Gastroesophageal sphincter (tissue), 3 donors: Measurements from ENCODE around the gene LIMS1.

ENCODE experiments used
- CTCF ChIP-seq, 4 experiments: fragments of 200-600 bp in 2 of 4; fragments of 450-650 bp in 2 of 4; sonication (generic) in 1 of 4; IDR thresholded peaks; one replicate each; pipeline ENCODE4 v1.5.1; 2017 to 2019; ENCODE audit warnings: antibody characterized with exemption in 4 of 4, mild to moderate bottlenecking in 2 of 4, moderate library complexity in 2 of 4
- EP300 ChIP-seq: sonication (generic); formaldehyde crosslinking; IDR thresholded peaks from one replicate; pipeline ENCODE4 v1.6.1; 2017; ENCODE audit warnings: antibody characterized with exemption, mild to moderate bottlenecking
- POLR2A ChIP-seq, 2 donors: fragments of 450-650 bp; IDR thresholded peaks; one replicate each; pipeline ENCODE4 v1.6.1; 2017; ENCODE audit warnings: antibody characterized with exemption in 2 of 2, mild to moderate bottlenecking in 2 of 2, moderate library complexity in 1 of 2
- POLR2AphosphoS5 ChIP-seq: sonication (generic); formaldehyde crosslinking; IDR thresholded peaks from one replicate; pipeline ENCODE4 v1.6.1; 2017; ENCODE audit warnings: antibody characterized with exemption

- TF ChIP-seq EP300: no peak
- no peak for TF ChIP-seq CTCF (IDR thresholded peaks at IDR 0.05)
- no peak for TF ChIP-seq POLR2A (IDR thresholded peaks at IDR 0.05)
- no peak for TF ChIP-seq POLR2AphosphoS5
Observed at GRCh38 chr2:108612514-108613183, 78.4 kb downstream of the LIMS1 start.
